Osteoblast (primary cell): ENCODE data around the gene OCA2. TPM values are rescaled to one million over a fixed set of nuclear protein-coding genes. Genes with fewer than 3 reads are reported as not detected.

Experiments
- DNase-seq: peaks from one replicate; pipeline ENCODE4 v3.0.0; 2011; ENCODE audit warnings: low spot score, mixed read lengths; ENCODE audit not compliant: insufficient read length; ENCODE audit errors: missing footprints
- H2AFZ ChIP-seq: 2 replicates; pipeline ENCODE4 v1.6.0; 2011; ENCODE audit warnings: mild to moderate bottlenecking, low read length
- H3K27ac ChIP-seq: 2 replicates; pipeline ENCODE4 v1.5.1; 2011; ENCODE audit warnings: mild to moderate bottlenecking, low read depth, low read length, moderate library complexity
- H3K27me3 ChIP-seq: 2 replicates; pipeline ENCODE4 v1.6.0; 2012; ENCODE audit warnings: mild to moderate bottlenecking, control low read depth, inconsistent platforms, low read length, moderate library complexity; ENCODE audit not compliant: insufficient read depth
- H3K36me3 ChIP-seq: 2 replicates; pipeline ENCODE4 v1.5.1; 2011; ENCODE audit warnings: mild to moderate bottlenecking, low read length, control low read depth, moderate library complexity; ENCODE audit not compliant: insufficient read depth
- H3K4me1 ChIP-seq: 2 replicates; pipeline ENCODE4 v1.5.1; 2011; ENCODE audit warnings: mild to moderate bottlenecking, low read length, control low read depth, moderate library complexity; ENCODE audit not compliant: insufficient read depth
- H3K4me2 ChIP-seq: 2 replicates; pipeline ENCODE4 v1.6.0; 2011; ENCODE audit warnings: mild to moderate bottlenecking, low read length; ENCODE audit not compliant: insufficient read depth
- H3K4me3 ChIP-seq: fragments of 200-600 bp; sonication (generic); 3 replicates; pipeline ENCODE4 v1.5.1; 2012; ENCODE audit warnings: mild to moderate bottlenecking, low read length, inconsistent platforms; ENCODE audit not compliant: insufficient read depth
- H3K79me2 ChIP-seq: 2 replicates; pipeline ENCODE4 v1.6.0; 2012; ENCODE audit warnings: mild to moderate bottlenecking, low read length, control low read depth, inconsistent platforms; ENCODE audit not compliant: insufficient read depth
- H3K9me3 ChIP-seq: 2 replicates; pipeline ENCODE4 v1.5.1; 2011; ENCODE audit warnings: low read depth, low read length, control low read depth
- H4K20me1 ChIP-seq: 2 replicates; pipeline ENCODE4 v1.6.0; 2012; ENCODE audit warnings: mild to moderate bottlenecking, low read length, control low read depth; ENCODE audit not compliant: insufficient read depth
- CTCF ChIP-seq: IDR thresholded peaks from 2 replicates; pipeline ENCODE4 v1.5.1; 2011; ENCODE audit warnings: mild to moderate bottlenecking, low read depth, low read length, moderate library complexity; ENCODE audit errors: extremely low read depth
- total RNA-seq: library from RNA; depleted of rRNA; stranded (reverse); fragments of >200 nt; gene quantifications from 2 replicates; pipeline ENCODE4 v1.2.3, GENCODE V29; 2012

The OCA2 gene
- total RNA-seq, 1 donor = not detected

DNA sequence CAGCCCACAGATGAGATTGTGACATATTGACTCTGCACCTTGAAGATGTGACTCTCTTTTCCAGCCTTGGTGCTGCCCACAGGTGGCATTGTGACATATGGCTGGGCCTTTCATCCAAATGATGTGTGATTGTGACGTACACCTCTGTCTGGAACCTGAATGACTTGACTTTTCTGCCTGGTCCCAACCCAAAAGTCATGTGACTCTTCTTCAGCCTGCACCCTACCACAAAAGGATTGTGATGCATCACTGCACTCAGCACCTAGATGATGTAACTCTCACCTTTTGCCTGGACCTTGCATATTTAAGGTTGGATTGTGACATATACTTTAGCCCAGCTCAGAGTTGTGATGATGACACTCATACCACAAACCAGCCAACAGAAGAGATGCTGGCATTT, 204.5 kb downstream of the OCA2 start:
- Histone ChIP-seq H3K27me3 (no peaks in the 10 kb centered on the region), H3K4me3 (no peak overlapping the region), H3K4me1 (no peaks in the 10 kb centered on the region), H3K36me3 (no peaks in the 10 kb centered on the region), H3K4me2 (no peak overlapping the region), H2AFZ (no peak overlapping the region), H3K9me3 (peaks cover 2% of the 10 kb centered on the region), H4K20me1 (no peaks in the 10 kb centered on the region), H3K79me2 (no peaks in the 10 kb centered on the region), H3K27ac (no peak overlapping the region)
- no peak for TF ChIP-seq CTCF
- no peak for DNase-seq

- H3K27me3 ChIP-seq = no peaks in the 10 kb centered on the region
- H3K4me1 ChIP-seq = no peaks in the 10 kb centered on the region
- H3K4me3 ChIP-seq = no peak overlapping the region
- H2AFZ ChIP-seq = no peak overlapping the region
- no peaks in the 10 kb centered on the region for H4K20me1 ChIP-seq
- no peak for DNase-seq
- no peaks in the 10 kb centered on the region for H3K79me2 ChIP-seq
- no peak for TF ChIP-seq CTCF
- H3K27ac ChIP-seq = no peak overlapping the region
- no peak overlapping the region for H3K4me2 ChIP-seq
- H3K9me3 ChIP-seq = no peaks in the 10 kb centered on the region
- no peaks in the 10 kb centered on the region for H3K36me3 ChIP-seq
Observed at GRCh38 chr15:27889258-27889657, 209.9 kb downstream of the OCA2 start.

DNA sequence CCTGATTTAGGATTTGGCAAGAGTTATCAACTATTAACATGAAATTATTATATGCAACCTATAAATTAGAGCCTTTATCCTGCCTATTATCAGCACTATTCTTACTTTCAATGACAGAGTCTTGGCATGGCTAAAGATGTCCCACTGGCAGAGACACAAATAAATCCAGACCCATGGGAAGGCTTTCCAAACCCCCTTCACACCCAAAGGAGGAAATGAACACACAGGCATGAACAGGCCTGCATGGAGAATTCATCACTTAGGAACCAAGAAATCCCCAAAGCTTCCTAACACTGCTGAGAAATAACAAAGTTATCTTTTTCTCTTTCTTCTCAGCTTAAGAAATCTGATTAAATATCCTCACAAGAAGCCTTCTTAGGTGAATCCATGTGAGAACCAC, 213.9 kb downstream of the OCA2 start:
- DNase-seq = no peak
- H3K4me2 ChIP-seq = no peak overlapping the region
- no peaks in the 10 kb centered on the region for H3K36me3 ChIP-seq
- H3K9me3 ChIP-seq = no peaks in the 10 kb centered on the region
- no peaks in the 10 kb centered on the region for H4K20me1 ChIP-seq
- H3K79me2 ChIP-seq = no peaks in the 10 kb centered on the region
- H3K27ac ChIP-seq = no peak overlapping the region
- no peak overlapping the region for H3K4me3 ChIP-seq
- no peak for TF ChIP-seq CTCF
- no peaks in the 10 kb centered on the region for H3K27me3 ChIP-seq
- H2AFZ ChIP-seq = no peak overlapping the region
- no peaks in the 10 kb centered on the region for H3K4me1 ChIP-seq

DNA sequence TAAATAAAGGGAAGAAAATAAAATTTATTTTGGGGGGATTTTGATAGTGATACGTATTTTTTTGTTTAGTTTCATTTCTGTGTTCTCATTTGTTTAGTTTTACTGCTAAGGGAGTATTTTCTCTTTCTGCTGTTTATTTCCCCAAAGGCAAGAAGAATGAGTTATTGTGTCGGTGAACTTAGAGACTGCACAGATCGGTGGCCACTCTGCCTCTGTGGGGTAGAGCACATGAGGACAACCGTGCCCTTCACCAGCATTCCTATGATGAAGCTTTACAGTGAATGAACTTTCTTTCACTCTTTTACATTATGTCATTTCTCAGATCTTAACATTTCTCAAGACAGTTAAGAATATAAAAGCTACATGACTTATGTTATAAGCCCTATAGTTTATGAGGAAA, 214.4 kb downstream of the OCA2 start:
- Histone ChIP-seq H4K20me1 (no peaks in the 10 kb centered on the region), H3K4me1 (no peaks in the 10 kb centered on the region), H3K4me3 (no peak overlapping the region), H3K27ac (no peak overlapping the region), H3K4me2 (no peak overlapping the region), H3K79me2 (no peaks in the 10 kb centered on the region), H3K9me3 (no peaks in the 10 kb centered on the region), H3K27me3 (no peaks in the 10 kb centered on the region), H3K36me3 (no peaks in the 10 kb centered on the region), H2AFZ (no peak overlapping the region)
- no peak for TF ChIP-seq CTCF
- DNase-seq = no peak
